NCI-H82 treated with DMSO at 0.1 percent for 48 hours (cell line): Measurements from ENCODE around the gene ZNF516.
"Not testable (repeated sequence)": the region's sequence is repeated elsewhere in the genome, so short reads cannot be mapped to it uniquely, and the experiment has no call there.

Source experiments
- DNase-seq: peaks from one replicate; lab custom pipeline; 2025; ENCODE audit not compliant: unreplicated experiment; lab: John Stamatoyannopoulos, UW

The ZNF516 gene, protein sequence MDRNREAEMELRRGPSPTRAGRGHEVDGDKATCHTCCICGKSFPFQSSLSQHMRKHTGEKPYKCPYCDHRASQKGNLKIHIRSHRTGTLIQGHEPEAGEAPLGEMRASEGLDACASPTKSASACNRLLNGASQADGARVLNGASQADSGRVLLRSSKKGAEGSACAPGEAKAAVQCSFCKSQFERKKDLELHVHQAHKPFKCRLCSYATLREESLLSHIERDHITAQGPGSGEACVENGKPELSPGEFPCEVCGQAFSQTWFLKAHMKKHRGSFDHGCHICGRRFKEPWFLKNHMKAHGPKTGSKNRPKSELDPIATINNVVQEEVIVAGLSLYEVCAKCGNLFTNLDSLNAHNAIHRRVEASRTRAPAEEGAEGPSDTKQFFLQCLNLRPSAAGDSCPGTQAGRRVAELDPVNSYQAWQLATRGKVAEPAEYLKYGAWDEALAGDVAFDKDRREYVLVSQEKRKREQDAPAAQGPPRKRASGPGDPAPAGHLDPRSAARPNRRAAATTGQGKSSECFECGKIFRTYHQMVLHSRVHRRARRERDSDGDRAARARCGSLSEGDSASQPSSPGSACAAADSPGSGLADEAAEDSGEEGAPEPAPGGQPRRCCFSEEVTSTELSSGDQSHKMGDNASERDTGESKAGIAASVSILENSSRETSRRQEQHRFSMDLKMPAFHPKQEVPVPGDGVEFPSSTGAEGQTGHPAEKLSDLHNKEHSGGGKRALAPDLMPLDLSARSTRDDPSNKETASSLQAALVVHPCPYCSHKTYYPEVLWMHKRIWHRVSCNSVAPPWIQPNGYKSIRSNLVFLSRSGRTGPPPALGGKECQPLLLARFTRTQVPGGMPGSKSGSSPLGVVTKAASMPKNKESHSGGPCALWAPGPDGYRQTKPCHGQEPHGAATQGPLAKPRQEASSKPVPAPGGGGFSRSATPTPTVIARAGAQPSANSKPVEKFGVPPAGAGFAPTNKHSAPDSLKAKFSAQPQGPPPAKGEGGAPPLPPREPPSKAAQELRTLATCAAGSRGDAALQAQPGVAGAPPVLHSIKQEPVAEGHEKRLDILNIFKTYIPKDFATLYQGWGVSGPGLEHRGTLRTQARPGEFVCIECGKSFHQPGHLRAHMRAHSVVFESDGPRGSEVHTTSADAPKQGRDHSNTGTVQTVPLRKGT

DNA sequence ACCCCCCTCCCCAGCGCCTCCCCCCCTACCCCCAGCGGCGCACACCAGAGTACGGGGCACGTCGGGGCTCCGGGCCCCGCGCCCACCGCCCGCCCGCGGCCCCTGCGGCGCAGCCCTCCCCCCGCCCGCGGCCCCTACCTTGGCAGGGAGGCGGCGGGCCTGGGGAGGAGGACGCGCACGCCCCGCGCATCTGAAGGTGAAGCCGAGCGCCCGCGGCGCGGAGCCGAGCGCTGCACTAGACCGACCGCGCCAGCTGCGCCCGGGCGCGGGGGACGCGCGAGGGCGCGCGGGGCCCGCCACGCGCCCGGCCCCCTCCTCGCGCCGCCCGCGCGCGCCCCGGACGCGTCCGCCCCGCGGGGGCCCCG, at the start of gene ZNF516:
Gene ZNF516, minus strand, starts transcription at position 237 of the 365 bp plus-strand sequence. CDS start 52,188 bp downstream, outside the sequence.
- DNase-seq: no peak

DNA sequence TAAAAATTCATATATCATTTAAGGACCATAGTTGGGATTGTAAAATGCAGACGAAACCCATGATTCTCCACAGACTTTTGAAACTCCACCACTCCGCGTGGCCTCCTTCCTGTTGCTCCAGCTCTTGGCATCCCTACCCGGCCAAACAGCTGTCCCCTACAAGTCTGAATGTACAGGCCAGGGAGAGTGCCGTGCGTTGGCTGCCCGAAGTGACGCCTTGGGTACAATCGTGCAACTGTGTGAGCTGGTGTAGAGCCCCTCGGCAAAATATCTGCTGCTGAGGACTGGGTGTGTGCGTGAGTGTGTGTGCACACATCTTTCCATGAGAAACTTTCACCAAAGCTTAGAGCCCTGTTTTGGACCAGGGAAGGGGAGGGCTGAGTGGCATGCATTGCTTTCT, 43.8 kb upstream of the ZNF516 start:
- no peak for DNase-seq

- DNase-seq: no peak
These were observed 42.6 kb upstream of the ZNF516 start for GRCh38 chr18:76537621-76538020.

- DNase-seq: not testable (repeated sequence)
These were observed 41.6 kb upstream of the ZNF516 start for GRCh38 chr18:76536593-76536992.

GRCh38 chr18:76532875-76533274, 37.8 kb upstream of the ZNF516 start:
- no peak for DNase-seq

- peak; percentile 70 for DNase-seq
These were observed 35.8 kb upstream of the ZNF516 start for GRCh38 chr18:76530846-76531245.

DNA sequence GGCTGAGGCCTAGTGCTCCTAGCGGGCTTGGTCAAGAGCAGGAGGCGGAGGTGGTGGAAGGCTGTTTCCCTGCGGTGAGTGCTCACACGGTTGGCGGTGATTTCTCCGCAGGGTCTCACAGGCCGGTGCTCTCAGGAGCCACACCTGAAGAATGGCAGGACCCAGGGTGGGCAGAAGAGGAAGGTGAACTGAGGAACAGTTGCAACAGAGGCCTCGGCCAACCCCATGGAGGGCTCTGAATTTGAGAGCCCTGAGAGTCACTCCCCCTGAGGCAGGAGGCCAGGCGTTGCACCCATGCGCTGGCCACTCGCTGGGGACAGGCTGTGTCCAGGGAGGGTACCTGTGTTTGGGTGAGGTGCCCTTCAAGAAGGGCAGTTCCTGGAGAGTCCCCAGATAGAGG, 35.3 kb upstream of the ZNF516 start:
- DNase-seq: no peak

GRCh38 chr18:76529433-76529811, 34.4 kb upstream of the ZNF516 start:
- no peak for DNase-seq

DNA sequence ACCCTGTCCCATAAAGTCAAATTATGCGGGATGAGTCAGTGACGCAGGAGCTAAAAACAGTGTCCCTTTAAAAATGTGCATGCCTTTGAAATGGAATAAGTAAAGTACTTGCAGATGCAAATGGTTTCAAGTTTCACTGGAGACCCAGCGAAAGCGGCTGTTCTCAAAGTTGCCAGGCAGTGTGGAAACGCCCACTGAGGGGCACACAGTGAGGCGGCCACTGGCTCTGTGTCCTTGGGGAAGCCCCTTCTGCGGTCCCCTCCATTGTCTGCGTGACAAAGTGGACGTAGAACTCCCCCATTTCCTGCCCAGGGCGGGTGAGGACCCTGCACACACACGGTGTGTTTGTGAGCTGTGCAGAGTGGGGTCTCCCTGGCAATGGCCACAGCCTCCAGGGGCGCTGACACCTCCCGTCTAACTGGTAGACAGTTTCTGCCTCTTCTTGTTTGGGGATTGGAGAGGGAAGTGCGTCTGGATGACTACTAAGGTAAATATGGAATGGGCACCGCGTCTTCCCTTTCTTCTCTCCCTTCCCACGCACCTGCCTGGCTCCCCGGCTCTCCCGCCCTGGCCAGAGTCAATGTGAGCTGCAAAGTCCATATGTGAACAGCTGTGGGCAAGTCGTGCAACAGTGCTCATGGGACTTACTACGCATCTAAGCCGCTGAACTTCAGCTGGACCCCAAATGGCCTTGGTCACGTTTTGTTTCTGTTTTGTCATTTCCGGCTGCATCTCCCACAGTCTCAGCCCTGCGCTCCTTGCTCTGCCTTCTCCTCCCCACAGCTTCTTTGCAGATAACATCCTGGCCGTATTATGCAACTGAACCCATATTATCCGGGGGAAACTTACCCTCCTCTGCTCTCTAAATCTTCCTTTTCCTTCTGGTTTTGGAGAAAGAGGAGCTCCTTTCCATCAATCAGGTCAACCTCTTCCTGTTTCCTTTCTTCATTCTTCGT, 33.7 kb upstream of the ZNF516 start:
- DNase-seq: no peak

- no peak for DNase-seq
These were observed 30.9 kb upstream of the ZNF516 start for GRCh38 chr18:76525911-76526310.

DNA sequence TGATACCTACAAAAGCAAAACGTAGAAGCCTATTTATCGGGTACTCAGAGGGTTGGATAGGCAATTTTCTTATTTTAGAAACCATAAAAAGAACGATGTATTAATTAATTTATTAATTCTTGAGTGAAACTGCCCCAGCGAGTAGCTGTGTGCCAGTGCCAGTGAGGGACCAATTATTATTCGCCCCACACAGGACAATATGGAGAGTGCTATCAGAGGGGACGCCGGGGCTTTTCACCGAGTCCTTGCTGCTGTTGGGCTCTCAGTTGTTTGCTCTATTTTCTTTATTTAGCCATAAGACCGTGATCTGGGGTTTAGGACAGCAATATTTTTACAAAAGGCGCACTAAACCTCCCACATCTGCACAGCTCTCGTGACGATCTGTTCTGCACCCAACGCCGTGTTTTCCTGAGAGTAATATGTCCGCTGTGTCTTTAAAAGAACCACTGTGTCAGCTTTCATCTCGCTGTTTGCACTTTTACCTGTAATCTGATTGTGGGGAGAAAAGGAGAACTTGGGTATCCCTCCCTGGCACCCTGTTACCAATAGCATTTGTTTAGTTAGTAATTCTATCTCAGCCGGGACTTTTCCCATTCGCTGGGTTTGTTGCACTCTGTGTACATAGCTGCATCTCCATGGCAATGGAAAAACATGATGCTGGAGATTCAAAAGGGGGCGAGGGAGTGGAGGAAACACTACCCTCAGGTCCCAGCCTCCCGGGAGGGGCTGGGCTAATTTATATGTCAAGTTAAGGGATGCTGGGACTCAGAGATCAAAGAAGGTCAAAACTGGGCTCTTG, 30.1 kb upstream of the ZNF516 start:
- DNase-seq: no peak

DNA sequence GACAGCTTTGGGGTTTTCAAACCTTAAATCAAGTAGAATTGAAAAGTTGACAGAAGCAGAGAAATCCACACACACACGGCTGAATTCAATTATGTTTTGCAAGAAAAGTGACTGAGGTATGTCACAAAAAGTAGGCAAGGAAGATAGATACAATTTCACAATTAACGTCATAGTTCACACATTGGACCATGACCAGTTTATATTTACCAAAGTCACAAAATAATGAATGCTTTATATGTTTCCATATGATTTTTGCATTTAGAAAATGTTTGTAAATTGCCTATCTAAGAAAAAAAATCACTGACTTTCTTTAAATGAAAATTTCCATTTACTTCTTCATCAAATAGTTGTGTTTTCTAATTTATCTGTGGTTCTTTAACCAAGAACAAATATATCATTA, 29.4 kb upstream of the ZNF516 start:
- DNase-seq: no peak

GRCh38 chr18:76522551-76522950, 27.5 kb upstream of the ZNF516 start:
- DNase-seq: no peak

DNA sequence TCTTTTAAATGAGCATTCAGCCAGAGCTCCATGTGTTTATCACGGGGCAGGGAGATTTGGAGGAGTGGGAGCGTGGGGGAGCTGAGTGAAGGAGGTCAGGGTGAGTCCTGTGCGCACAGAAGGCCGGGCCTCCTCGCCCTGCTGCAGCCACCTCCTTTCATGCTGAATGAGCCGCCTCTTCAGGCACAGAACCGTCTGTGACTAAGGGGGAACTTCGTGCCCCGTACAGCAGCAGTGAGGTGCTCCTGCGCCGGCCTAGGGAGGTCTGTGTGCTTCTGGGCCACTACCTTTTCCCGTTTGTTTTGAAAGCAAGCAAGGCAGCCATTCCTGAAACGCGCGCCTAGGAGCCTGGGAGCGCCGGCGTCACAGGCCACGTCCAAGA, 27.1 kb upstream of the ZNF516 start:
- DNase-seq: no peak

- DNase-seq: no peak
These were observed 26.5 kb upstream of the ZNF516 start for GRCh38 chr18:76521417-76522121.

DNA sequence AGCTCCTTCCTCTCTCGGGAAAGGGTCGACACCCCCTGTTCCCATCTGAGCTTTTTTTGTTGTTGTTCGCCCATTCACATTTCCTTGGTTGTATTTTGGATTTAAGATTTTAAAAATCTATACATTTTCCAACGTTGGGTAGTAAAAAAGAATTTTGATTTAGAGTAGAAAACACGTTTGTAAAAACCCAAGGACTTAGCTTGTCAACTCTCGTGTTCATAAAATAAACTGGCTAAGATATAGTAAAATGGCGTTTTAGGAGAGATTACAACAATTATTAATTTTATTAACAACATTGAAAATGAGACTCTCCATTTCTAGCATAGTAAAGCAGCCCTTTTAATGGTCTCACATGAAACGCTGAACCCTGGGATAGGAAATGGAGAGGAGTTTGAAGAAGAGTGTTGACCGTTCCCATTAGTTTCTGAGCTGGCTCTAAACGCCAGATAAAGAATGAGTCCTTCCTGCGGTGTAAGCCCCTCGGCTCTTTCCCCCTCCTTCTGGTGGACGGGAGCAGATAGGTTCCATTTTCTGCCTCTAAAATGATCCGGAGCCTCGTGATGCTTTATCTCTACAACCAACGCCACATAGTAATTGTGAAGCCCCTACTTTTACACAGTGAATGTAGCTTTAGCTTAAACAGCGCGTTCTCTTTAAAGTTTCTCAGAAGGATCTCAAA, 24.0 kb upstream of the ZNF516 start:
- peak; percentile 20 for DNase-seq

- DNase-seq: no peak
These were observed 23.2 kb upstream of the ZNF516 start for GRCh38 chr18:76518123-76518859.

- no peak for DNase-seq
These were observed 20.5 kb upstream of the ZNF516 start for GRCh38 chr18:76515576-76515975.
